GM23248 (cell line): Measurements from ENCODE around the gene DMBX1. TPM values are rescaled to one million over a fixed set of nuclear protein-coding genes. Genes with fewer than 3 reads are reported as not detected.
A peak's percentile ranks its signal among the peaks of the same experiment; 100 is the strongest.

Source experiments
- DNase-seq: peaks from one replicate; pipeline ENCODE4 v3.0.0-alpha.2; 2015
- H2AFZ ChIP-seq: fragments of 200-600 bp; sonication (generic); 2 replicates; pipeline ENCODE4 v1.6.1; 2016; ENCODE audit warnings: antibody characterized with exemption
- H3F3A ChIP-seq: fragments of 200-600 bp; sonication (generic); 2 replicates; pipeline ENCODE4 v1.6.1; 2016; ENCODE audit warnings: mild to moderate bottlenecking, antibody characterized with exemption, mixed run types; ENCODE audit not compliant: insufficient read depth
- H3K27ac ChIP-seq: fragments of 200-600 bp; sonication (generic); 2 replicates; pipeline ENCODE4 v1.5.1; 2016; ENCODE audit warnings: mild to moderate bottlenecking
- H3K27me3 ChIP-seq: fragments of 200-600 bp; sonication (generic); replicated peaks from 2 replicates; pipeline ENCODE4 v1.6.1; 2016; ENCODE audit warnings: mild to moderate bottlenecking; ENCODE audit not compliant: insufficient read depth
- H3K36me3 ChIP-seq: fragments of 200-600 bp; sonication (generic); 2 replicates; pipeline ENCODE4 v1.6.1; 2016; ENCODE audit warnings: low read depth, mild to moderate bottlenecking
- H3K4me1 ChIP-seq: fragments of 200-600 bp; sonication (generic); 2 replicates; pipeline ENCODE4 v1.6.1; 2016; ENCODE audit warnings: mild to moderate bottlenecking; ENCODE audit not compliant: insufficient read depth
- H3K4me2 ChIP-seq: fragments of 200-600 bp; sonication (generic); one replicate; pipeline ENCODE4 v1.6.1; 2016; ENCODE audit warnings: mild to moderate bottlenecking; ENCODE audit not compliant: unreplicated experiment
- H3K4me3 ChIP-seq: fragments of 200-600 bp; sonication (generic); 2 replicates; pipeline ENCODE4 v1.5.1; 2016; ENCODE audit warnings: mild to moderate bottlenecking
- H3K79me2 ChIP-seq: fragments of 200-600 bp; sonication (generic); 2 replicates; pipeline ENCODE4 v1.6.1; 2016; ENCODE audit warnings: mild to moderate bottlenecking; ENCODE audit not compliant: insufficient read depth
- H3K9ac ChIP-seq: fragments of 200-600 bp; sonication (generic); 2 replicates; pipeline ENCODE4 v1.6.1; 2016; ENCODE audit warnings: mild to moderate bottlenecking
- H3K9me2 ChIP-seq: fragments of 200-600 bp; sonication (generic); 2 replicates; pipeline ENCODE4 v1.6.1; 2016; ENCODE audit warnings: mixed run types, mild to moderate bottlenecking, moderate library complexity; ENCODE audit not compliant: insufficient read depth
- H3K9me3 ChIP-seq: fragments of 200-600 bp; sonication (generic); one replicate; pipeline ENCODE4 v1.6.1; 2017; ENCODE audit warnings: low read depth
- H4K20me1 ChIP-seq: fragments of 200-600 bp; sonication (generic); 2 replicates; pipeline ENCODE4 v1.6.0; 2016; ENCODE audit not compliant: insufficient read depth
- EZH2 ChIP-seq: fragments of 200-600 bp; sonication (generic); IDR thresholded peaks from 2 replicates; pipeline ENCODE4 v1.6.1; 2018; ENCODE audit warnings: antibody characterized with exemption, mild to moderate bottlenecking; ENCODE audit not compliant: insufficient read depth, poor library complexity, severe bottlenecking
- EZH2phosphoT487 ChIP-seq: fragments of 200-600 bp; sonication (generic); IDR thresholded peaks from 2 replicates; pipeline ENCODE4 v1.6.1; 2018; ENCODE audit warnings: antibody characterized with exemption, moderate library complexity, mild to moderate bottlenecking, low read depth; ENCODE audit not compliant: insufficient read depth
- WGBS, 2 experiments: methylation state at CpG; one replicate each; pipeline ENCODE4 v1.1.6; 2015 to 2017; ENCODE audit warnings: low lambda C conversion rate in 2 of 2, low coverage in 1 of 2; ENCODE audit errors: missing lambda C conversion rate in 2 of 2; 5-methylcytosine and 5-hydroxymethylcytosine counted together
- in situ Hi-C: fragments of 300-500 bp; cut with MboI; formaldehyde crosslinking; loops from 2 replicates; pipeline ENCODE4 v1.15.0; 2020
- polyA plus RNA-seq: library from polyadenylated mRNA; unstranded; fragments of >200 nt; fragmentation: Nextera tagmentation; extraction: Ambion mirVana; gene quantifications from 2 replicates; pipeline ENCODE4 v1.2.1, GENCODE V29; 2016
- total RNA-seq: library from RNA; depleted of rRNA; stranded (reverse); fragments of >200 nt; shearing (Covaris generic); gene quantifications from 2 replicates; pipeline ENCODE4 v1.2.3, GENCODE V29; 2014

Gene DMBX1
- total and polyA plus RNA-seq, 2 experiments from 2014 or later, result not detected

- 62 to 65% methylated on average over 3 of the region's 3 CpGs for WGBS, 2 experiments
- no peaks in the 10 kb centered on the region for H3K79me2 ChIP-seq
- TF ChIP-seq EZH2phosphoT487 (no peak), EZH2 (no peak)
- no peak for DNase-seq
- H3K9me3 ChIP-seq, result no peaks in the 10 kb centered on the region
- H3K4me1 ChIP-seq, result no peaks in the 10 kb centered on the region
- H3K27me3 ChIP-seq, result peaks cover 33% of the 10 kb centered on the region
- no peak overlapping the region for H3K9ac ChIP-seq
- no peak overlapping the region for H3K4me2 ChIP-seq
- no peaks in the 10 kb centered on the region for H4K20me1 ChIP-seq
- H3K27ac ChIP-seq, result no peak overlapping the region
- in situ Hi-C loops, result no loop called here
- no peak overlapping the region for H2AFZ ChIP-seq
- no peaks in the 10 kb centered on the region for H3K36me3 ChIP-seq
- H3K4me3 ChIP-seq, result no peak overlapping the region
- no peaks in the 10 kb centered on the region for H3F3A ChIP-seq
- H3K9me2 ChIP-seq, result no peaks in the 10 kb centered on the region
These were observed 43.8 kb upstream of the DMBX1 start for GRCh38 chr1:46445773-46446256.

GRCh38 chr1:46446646-46447498 is 42.8 kb upstream of the DMBX1 start:
- H3K27ac ChIP-seq, result no peak overlapping the region
- H3K9me3 ChIP-seq, result no peaks in the 10 kb centered on the region
- H3K4me1 ChIP-seq, result no peaks in the 10 kb centered on the region
- 29 to 31% methylated on average over 15 of the region's 15 CpGs for WGBS, 2 experiments
- no peak overlapping the region for H3K9ac ChIP-seq
- no peaks in the 10 kb centered on the region for H3F3A ChIP-seq
- H3K4me2 ChIP-seq, result no peak overlapping the region
- TF ChIP-seq EZH2phosphoT487 (no peak), EZH2 (no peak)
- H3K36me3 ChIP-seq, result no peaks in the 10 kb centered on the region
- no peaks in the 10 kb centered on the region for H3K79me2 ChIP-seq
- no peak overlapping the region for H3K4me3 ChIP-seq
- H2AFZ ChIP-seq, result no peak overlapping the region
- H4K20me1 ChIP-seq, result no peaks in the 10 kb centered on the region
- H3K9me2 ChIP-seq, result no peaks in the 10 kb centered on the region
- peaks cover 42% of the 10 kb centered on the region for H3K27me3 ChIP-seq
- peak; percentile 83 for DNase-seq
- in situ Hi-C loops, result no loop called here

- no peaks in the 10 kb centered on the region for H3K9me2 ChIP-seq
- peak overlapping the region; percentile 57 for H3K4me2 ChIP-seq
- TF ChIP-seq EZH2phosphoT487, result no peak
- no peak for TF ChIP-seq EZH2
- no peaks in the 10 kb centered on the region for H3K4me1 ChIP-seq
- in situ Hi-C loops, result no loop called here
- H4K20me1 ChIP-seq, result no peaks in the 10 kb centered on the region
- no peak for DNase-seq
- H3K9ac ChIP-seq, result no peak overlapping the region
- no peak overlapping the region for H3K27ac ChIP-seq
- no peaks in the 10 kb centered on the region for H3K79me2 ChIP-seq
- H3F3A ChIP-seq, result no peaks in the 10 kb centered on the region
- H3K9me3 ChIP-seq, result no peaks in the 10 kb centered on the region
- no peaks in the 10 kb centered on the region for H3K36me3 ChIP-seq
- H2AFZ ChIP-seq, result no peak overlapping the region
- WGBS, 2 experiments, result 37 to 38% methylated on average over 14 of the region's 14 CpGs
- H3K27me3 ChIP-seq, result peaks cover 45% of the 10 kb centered on the region
- H3K4me3 ChIP-seq, result peak overlapping the region; percentile 47; the same call in 1 of the 2 replicates
These were observed 42.0 kb upstream of the DMBX1 start for GRCh38 chr1:46447499-46448108.

GRCh38 chr1:46448109-46448911 is 41.3 kb upstream of the DMBX1 start:
- Histone ChIP-seq H3K27ac (no peak overlapping the region), H3K9me2 (no peaks in the 10 kb centered on the region), H3K4me3 (peak overlapping the region; percentile 47; the same call in 1 of the 2 replicates), H3K9me3 (no peaks in the 10 kb centered on the region), H3K4me2 (peak overlapping the region; percentile 57), H2AFZ (no peak overlapping the region), H3K79me2 (no peaks in the 10 kb centered on the region), H3F3A (no peaks in the 10 kb centered on the region), H4K20me1 (no peaks in the 10 kb centered on the region), H3K9ac (no peak overlapping the region), H3K27me3 (peaks cover 45% of the 10 kb centered on the region), H3K4me1 (no peaks in the 10 kb centered on the region), H3K36me3 (no peaks in the 10 kb centered on the region)
- in situ Hi-C loops, result no loop called here
- DNase-seq, result no peak
- WGBS, 2 experiments, result 9 to 13% methylated on average over 48 to 55 of the region's 76 CpGs
- peak; percentile 72 for TF ChIP-seq EZH2
- no peak for TF ChIP-seq EZH2phosphoT487
